Gastrocnemius medialis (tissue), 4 donors: Measurements from ENCODE around the gene CFAP57. TPM values are rescaled to one million over a fixed set of nuclear protein-coding genes. Genes with fewer than 3 reads are reported as not detected.
"Not testable (repeated sequence)": the region's sequence is repeated elsewhere in the genome, so short reads cannot be mapped to it uniquely, and the experiment has no call there.

Source experiments
- ATAC-seq, 2 donors: fragments of 150-250 bp; one replicate each; pipeline ENCODE4 v1.9.1; 2016
- DNase-seq, 2 donors: peaks; one replicate each; pipeline ENCODE4 v3.0.0-alpha.2; 2019
- H3K27ac ChIP-seq, 4 donors: fragments of 200-600 bp; sonication (generic); 1 replicate in 1 of 4; 2 replicates in 3 of 4; pipeline ENCODE4 v1.5.1; 2016 to 2018; ENCODE audit warnings: mild to moderate bottlenecking in 2 of 4, moderate library complexity in 1 of 4
- H3K27me3 ChIP-seq, 3 donors: fragments of 200-600 bp; sonication (generic) in 2 of 3; 1 replicate in 1 of 3; 2 replicates in 2 of 3; pipeline versions ENCODE4 v1.5.1 to v1.6.0; 2016 to 2019; ENCODE audit warnings: mild to moderate bottlenecking in 1 of 3, moderate library complexity in 1 of 3
- H3K36me3 ChIP-seq, 2 donors: fragments of 200-600 bp; sonication (generic) in 1 of 2; one replicate each; pipeline ENCODE4 v1.5.1; 2017 to 2018
- H3K4me1 ChIP-seq, 2 donors: fragments of 200-600 bp; sonication (generic) in 1 of 2; one replicate each; pipeline ENCODE4 v1.5.1; 2016 to 2017; ENCODE audit warnings: mild to moderate bottlenecking in 2 of 2
- H3K4me3 ChIP-seq, 4 donors: fragments of 200-600 bp; sonication (generic) in 3 of 4; 1 replicate in 1 of 4; 2 replicates in 3 of 4; pipeline ENCODE4 v1.5.1; 2016 to 2019; ENCODE audit warnings: mild to moderate bottlenecking in 2 of 4
- H3K9me3 ChIP-seq, 3 donors: fragments of 200-600 bp; sonication (generic) in 2 of 3; 1 replicate in 1 of 3; 2 replicates in 2 of 3; pipeline ENCODE4 v1.5.1; 2016 to 2019
- CTCF ChIP-seq, 5 experiments: fragments of 450-650 bp in 3 of 5; fragments of 200-600 bp in 2 of 5; sonication (generic) in 2 of 5; IDR thresholded peaks in 4 of 5; conservative IDR thresholded peaks in 1 of 5; 1 replicate in 4 of 5; 2 replicates in 1 of 5; pipeline ENCODE4 v1.5.1; 2016 to 2019; ENCODE audit warnings: antibody characterized with exemption in 5 of 5, mild to moderate bottlenecking in 3 of 5, moderate library complexity in 3 of 5
- POLR2A ChIP-seq, 2 donors: fragments of 450-650 bp; IDR thresholded peaks; one replicate each; pipeline ENCODE4 v1.6.1; 2017; ENCODE audit warnings: antibody characterized with exemption in 2 of 2, mild to moderate bottlenecking in 2 of 2, moderate library complexity in 2 of 2
- in situ Hi-C, 4 donors: fragments of 200-750 bp; cut with MboI; loops; one replicate each; pipeline versions ENCODE4 v1.15.0 to v1.8.0; 2017; ENCODE audit warnings: low sequenced_read_pairs in 4 of 4
- intact Hi-C: fragments of 100-400 bp; cut with DNase I; formaldehyde crosslinking; loops from one replicate; pipeline ENCODE4 v1.15.1; 2023; ENCODE audit warnings: low total_unique reads
- total RNA-seq, 4 donors: library from RNA; depleted of rRNA; stranded (reverse); fragments of >200 nt; gene quantifications; one replicate each; pipeline versions ENCODE4 v1.1.0 to v1.2.3, GENCODE V29; 2016

Gene CFAP57
- total RNA-seq, 4 donors from 2014 or later: 0.10 to 0.13 TPM; not detected in 2

- Histone ChIP-seq H3K27ac (no peak overlapping the region), H3K27me3 (peaks cover 3 to 15% (median 9%) of the 10 kb centered on the region in 3 donors), H3K36me3 (no peaks in the 10 kb centered on the region), H3K4me1 (no peaks in the 10 kb centered on the region), H3K9me3 (no peaks in the 10 kb centered on the region), H3K4me3 (no peak overlapping the region)
- ATAC-seq (no peak), DNase-seq (no peak)
- intact Hi-C loops: no loop called here
- in situ Hi-C loops: no loop called here
- no peak for TF ChIP-seq POLR2A (IDR thresholded peaks at IDR 0.05)
- TF ChIP-seq CTCF (IDR thresholded peaks at IDR 0.05 in 4 of 5, conservative IDR thresholded peaks at IDR 0.05 in 1 of 5): no peak
Observed at GRCh38 chr1:43134068-43134467, 38.1 kb upstream of the CFAP57 start.

GRCh38 chr1:43134640-43135039, 37.5 kb upstream of the CFAP57 start:
- DNase-seq: no peak
- no peak for TF ChIP-seq POLR2A (IDR thresholded peaks at IDR 0.05)
- TF ChIP-seq CTCF (IDR thresholded peaks at IDR 0.05 in 4 of 5, conservative IDR thresholded peaks at IDR 0.05 in 1 of 5): no peak
- no peak for ATAC-seq
- Histone ChIP-seq H3K4me3 (no peak overlapping the region), H3K9me3 (no peaks in the 10 kb centered on the region), H3K36me3 (no peaks in the 10 kb centered on the region), H3K27ac (no peak overlapping the region), H3K27me3 (peaks cover 3 to 10% (median 7%) of the 10 kb centered on the region in 3 donors), H3K4me1 (no peaks in the 10 kb centered on the region)
- intact Hi-C loops (no loop called here), in situ Hi-C loops (no loop called here)

GRCh38 chr1:43135857-43136781, 36.0 kb upstream of the CFAP57 start:
- intact Hi-C loops (no loop called here), in situ Hi-C loops (no loop called here)
- DNase-seq (no peak), ATAC-seq (no peak)
- no peaks in the 10 kb centered on the region for H3K9me3 ChIP-seq
- no peaks in the 10 kb centered on the region for H3K36me3 ChIP-seq
- no peak overlapping the region for H3K27ac ChIP-seq
- H3K27me3 ChIP-seq: peaks cover 3 to 9% (median 4%) of the 10 kb centered on the region in 3 donors
- no peak overlapping the region for H3K4me3 ChIP-seq
- no peaks in the 10 kb centered on the region for H3K4me1 ChIP-seq
- TF ChIP-seq POLR2A (IDR thresholded peaks at IDR 0.05) (no peak), CTCF (IDR thresholded peaks at IDR 0.05 in 4 of 5, conservative IDR thresholded peaks at IDR 0.05 in 1 of 5) (no peak)

GRCh38 chr1:43137445-43138052, 34.6 kb upstream of the CFAP57 start:
- intact Hi-C loops: no loop called here
- no peaks in the 10 kb centered on the region for H3K36me3 ChIP-seq
- H3K4me3 ChIP-seq: no peak overlapping the region

GRCh38 chr1:43139295-43139694, 32.8 kb upstream of the CFAP57 start:
- ATAC-seq, intact Hi-C loops, H3K9me3 ChIP-seq, H3K4me3 ChIP-seq, H3K36me3 ChIP-seq, DNase-seq, H3K4me1 ChIP-seq, in situ Hi-C loops, H3K27ac ChIP-seq: not testable (repeated sequence)
- H3K27me3 ChIP-seq: peaks cover 0 to 12% (median 3%) of the 10 kb centered on the region in 3 donors

More at GRCh38 chr1:43137445-43138052, 34.6 kb upstream of the CFAP57 start:
- H3K27me3 ChIP-seq: peaks cover 0 to 9% (median 0%) of the 10 kb centered on the region in 3 donors
- no peak overlapping the region for H3K27ac ChIP-seq
- H3K9me3 ChIP-seq: no peaks in the 10 kb centered on the region
- TF ChIP-seq CTCF (IDR thresholded peaks at IDR 0.05 in 4 of 5, conservative IDR thresholded peaks at IDR 0.05 in 1 of 5) (no peak), POLR2A (IDR thresholded peaks at IDR 0.05) (no peak)
- ATAC-seq: no peak
- in situ Hi-C loops: no loop called here
- no peak for DNase-seq
- no peaks in the 10 kb centered on the region for H3K4me1 ChIP-seq
